NCI-H526 (cell line): ENCODE data around the gene POTEB.
"Not testable (repeated sequence)": the region's sequence is repeated elsewhere in the genome, so short reads cannot be mapped to it uniquely, and the experiment has no call there.

Experiments
- DNase-seq, 2 experiments: peaks; one replicate each; lab custom pipeline; 2025; lab: John Stamatoyannopoulos, UW

The POTEB gene

DNA sequence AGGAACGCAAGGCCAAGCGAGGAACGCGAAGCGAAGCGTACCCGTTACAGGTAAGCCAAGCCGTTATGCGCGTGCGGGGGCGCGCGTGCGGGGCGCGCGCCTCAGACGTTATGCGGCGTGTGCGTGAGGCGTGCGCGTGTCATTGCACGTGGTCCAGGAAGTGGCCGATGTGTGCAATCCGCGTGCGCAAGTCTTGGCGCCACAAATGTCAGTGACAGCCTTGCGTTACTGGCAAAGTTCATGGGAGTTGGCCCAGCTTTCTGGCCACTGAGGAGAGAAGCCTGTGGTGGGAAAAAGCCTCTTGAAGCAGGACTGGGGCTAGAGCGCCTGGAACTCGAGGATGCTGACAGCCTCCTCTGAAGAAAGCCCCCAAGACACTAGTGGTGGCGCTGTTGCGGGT, at the start of gene POTEB:
POTEB (minus strand) TSS at position 101 of the 400 bp plus-strand sequence. CDS start 489 bp downstream, outside the sequence.
- not testable (repeated sequence) for DNase-seq

DNA sequence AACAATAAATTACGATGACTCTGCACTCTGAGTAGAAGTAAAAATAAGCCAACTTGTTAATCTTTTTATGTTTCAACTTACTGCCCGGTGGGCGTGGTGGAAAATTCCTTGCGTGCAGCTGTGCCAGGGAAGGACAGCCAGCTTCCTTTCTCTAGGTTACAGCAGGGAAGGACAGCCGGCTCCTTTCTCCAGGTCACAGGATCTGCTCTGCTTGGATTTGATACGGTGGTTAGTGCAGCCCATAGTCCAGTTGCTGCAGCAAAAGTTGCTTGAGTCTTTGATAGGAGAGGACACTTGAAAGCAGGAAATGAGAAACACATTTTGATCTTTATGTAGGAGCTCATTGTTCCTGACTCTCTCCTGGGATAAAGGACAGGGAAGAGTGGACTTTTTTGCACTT, 13.4 kb upstream of the POTEB start:
- not testable (repeated sequence) for DNase-seq

DNA sequence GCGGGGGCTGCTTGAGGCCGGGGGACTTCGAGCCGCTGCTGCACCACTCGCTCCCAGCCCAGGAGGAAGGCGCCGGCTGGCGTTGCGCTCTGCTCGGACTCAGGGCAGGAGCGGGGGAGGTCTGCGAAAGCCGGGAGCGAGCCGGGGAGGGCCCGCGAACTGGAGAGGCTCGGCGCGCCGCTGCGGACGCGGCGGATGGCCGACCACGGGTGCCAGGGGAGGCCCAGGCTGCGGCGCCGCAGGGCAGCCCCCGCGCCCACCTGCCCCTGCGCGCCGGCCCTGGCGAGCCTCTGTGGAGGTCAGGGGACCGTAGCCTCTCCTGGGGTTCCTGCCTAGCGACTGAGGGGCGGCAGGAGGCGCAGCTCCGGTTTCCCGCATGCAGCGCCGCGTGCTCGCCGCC, 12.0 kb upstream of the POTEB start:
- DNase-seq = not testable (repeated sequence)

GRCh38 chr15:21838831-21839230, 38.7 kb downstream of the POTEB start:
- not testable (repeated sequence) for DNase-seq
